GM21447 (cell line): ENCODE data around the gene DHCR7.

Experiments used
- ATAC-seq: cut with Tn5 transposase; IDR thresholded peaks from one replicate; pipeline ENCODE4 v1.9.1; 2021; ENCODE audit not compliant: unreplicated experiment

Gene DHCR7, protein sequence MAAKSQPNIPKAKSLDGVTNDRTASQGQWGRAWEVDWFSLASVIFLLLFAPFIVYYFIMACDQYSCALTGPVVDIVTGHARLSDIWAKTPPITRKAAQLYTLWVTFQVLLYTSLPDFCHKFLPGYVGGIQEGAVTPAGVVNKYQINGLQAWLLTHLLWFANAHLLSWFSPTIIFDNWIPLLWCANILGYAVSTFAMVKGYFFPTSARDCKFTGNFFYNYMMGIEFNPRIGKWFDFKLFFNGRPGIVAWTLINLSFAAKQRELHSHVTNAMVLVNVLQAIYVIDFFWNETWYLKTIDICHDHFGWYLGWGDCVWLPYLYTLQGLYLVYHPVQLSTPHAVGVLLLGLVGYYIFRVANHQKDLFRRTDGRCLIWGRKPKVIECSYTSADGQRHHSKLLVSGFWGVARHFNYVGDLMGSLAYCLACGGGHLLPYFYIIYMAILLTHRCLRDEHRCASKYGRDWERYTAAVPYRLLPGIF

DNA sequence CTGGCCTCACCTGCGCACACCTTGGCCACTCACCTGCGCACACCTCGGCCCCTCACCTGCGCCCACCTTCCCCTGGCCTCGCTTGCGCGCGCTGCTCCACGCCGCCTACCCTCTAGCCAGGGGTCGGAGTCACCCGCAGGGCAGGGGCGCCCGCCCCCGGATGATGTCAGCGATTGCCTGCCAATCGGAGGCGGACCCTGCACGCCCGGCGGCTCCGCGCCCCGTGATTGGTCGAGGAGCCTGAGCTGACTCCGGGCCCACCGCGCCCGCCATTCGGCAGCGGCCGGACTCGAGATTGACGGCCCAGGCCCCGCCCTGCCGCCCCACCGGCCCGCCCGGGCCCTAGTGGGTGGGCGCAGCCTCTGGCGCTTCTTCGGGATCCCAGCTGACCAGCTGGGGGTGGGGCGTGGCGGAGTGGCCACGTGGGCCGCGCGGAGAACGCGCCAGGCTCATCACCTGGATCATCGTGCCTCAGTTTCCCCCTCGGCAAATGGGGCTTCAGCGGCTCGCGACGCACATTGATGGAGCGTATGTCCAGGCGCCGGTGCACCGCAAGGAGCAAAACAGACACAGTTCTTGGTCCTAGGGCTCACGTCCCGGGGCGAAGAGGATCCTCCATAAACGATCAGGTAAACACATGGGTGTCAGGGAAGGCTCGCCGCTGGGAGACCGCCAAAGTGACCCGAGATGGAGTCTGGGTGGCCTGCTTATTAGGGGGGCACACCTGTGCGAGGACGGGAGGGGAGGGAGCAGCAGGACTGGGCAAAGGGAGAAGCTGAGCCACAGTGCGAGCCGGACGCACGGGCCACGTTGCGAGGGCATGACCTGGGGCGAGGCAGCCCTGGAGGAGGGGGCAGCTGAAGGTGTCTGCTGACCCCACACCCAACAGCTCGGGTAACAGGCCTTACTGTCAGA, at the start of gene DHCR7:
TSS of gene DHCR7 (minus strand) at position 137 of the 915 bp plus-strand sequence. CDS start 3,441 bp downstream, outside the sequence.
- peak; percentile 70 for ATAC-seq

DNA sequence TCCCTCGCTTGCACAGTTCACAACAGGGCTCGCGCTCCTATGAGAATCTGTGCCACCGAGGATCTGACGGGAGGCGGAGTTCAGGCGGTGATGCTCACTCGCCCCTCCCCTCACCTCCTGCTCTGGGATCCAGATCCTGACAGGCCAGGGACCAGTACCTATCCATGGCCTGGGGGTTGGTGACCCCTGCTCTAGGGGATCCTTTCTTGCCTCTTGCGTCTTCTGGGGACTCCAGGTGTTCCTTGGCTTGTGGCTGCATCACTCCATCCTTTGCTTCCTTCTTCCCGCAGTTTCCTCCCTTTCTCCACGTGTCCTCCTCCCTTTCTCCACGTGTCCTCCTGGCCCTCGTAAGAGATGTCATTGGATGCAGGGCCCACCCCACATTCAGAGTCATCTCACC, 48.2 kb upstream of the DHCR7 start:
- ATAC-seq: no peak

DNA sequence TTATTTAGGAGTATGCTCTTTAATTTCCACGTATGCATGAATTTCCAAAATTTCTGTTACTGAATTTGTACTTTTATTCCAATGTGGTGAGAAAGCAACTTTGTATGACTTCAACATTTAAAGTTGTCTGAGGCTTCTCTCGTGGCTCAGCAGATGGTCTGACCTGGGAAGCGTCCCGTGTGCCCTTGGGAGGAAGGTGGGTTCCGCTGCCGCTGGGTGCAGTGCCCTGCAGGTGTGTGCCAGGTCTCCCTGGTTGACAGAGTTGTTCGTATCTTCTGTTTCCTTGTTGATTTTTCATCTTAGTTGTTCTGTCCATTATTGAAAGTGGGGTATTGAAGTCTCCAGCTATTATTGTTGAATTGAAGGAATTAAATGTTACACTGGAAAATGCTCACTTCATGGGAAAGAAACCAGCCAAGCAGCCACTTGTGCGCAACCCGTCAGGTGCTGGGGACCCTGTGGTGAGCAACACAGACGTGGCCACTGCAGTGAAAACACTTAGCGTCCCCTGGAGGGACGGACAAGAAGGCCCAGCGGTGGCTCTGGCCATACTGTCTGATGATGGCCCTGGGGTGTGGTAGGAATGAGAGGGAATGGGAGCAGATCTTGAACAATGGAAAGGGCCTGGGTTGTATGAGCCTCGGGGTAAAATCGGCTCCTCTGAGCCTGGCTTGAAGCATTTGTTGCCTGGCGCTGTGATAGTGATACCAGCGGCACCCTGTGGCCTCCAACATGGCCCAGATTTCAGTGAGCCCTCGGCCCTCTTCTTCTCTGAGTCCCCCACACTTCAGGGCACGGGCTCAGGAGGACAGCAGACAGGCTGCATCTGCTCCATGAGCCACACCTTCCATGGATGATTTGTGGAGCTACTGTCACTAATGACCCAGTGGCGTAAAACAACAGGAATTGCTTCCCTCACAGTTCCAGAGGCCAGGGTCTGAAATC, 47.4 kb upstream of the DHCR7 start:
- no peak for ATAC-seq

DNA sequence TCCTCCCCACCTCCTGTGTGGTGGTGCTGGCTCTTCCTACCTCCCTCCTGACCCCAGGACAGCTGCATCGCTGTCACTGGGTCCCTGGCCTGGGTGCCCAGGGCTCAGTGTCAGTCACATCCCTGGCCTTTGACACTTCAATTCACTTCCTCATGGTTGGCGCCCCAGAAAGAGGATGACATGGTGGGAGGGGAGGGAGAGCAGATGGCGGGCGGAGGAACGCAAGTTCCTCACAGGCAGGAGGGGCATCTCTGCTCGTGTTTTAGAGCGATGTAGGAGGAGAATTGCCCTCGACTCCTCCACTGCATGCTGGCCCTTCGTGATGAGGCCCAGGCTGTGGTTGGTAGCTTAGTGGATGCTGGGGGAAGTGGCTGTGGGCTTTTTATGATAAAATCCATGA, 43.7 kb upstream of the DHCR7 start:
- no peak for ATAC-seq

DNA sequence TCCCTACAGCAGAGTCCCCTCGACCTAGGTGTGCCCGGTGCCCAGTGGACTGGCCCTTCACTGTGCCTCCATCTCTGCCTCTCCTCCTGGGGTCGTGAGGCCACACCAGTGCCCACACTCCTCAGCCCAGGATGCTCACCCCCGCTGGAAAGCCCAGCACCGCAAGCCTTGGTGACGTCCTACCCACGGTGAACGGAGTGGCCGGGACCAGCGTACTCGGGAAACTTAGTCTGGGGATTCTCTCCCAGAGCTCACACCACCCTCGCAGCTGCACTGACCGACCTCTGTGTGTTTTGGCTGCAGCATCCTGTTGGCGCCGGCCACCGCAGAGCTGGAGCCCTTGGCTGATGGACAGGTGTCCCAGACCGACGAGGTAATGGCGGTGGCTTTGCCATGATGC, 43.3 kb upstream of the DHCR7 start:
- no peak for ATAC-seq

DNA sequence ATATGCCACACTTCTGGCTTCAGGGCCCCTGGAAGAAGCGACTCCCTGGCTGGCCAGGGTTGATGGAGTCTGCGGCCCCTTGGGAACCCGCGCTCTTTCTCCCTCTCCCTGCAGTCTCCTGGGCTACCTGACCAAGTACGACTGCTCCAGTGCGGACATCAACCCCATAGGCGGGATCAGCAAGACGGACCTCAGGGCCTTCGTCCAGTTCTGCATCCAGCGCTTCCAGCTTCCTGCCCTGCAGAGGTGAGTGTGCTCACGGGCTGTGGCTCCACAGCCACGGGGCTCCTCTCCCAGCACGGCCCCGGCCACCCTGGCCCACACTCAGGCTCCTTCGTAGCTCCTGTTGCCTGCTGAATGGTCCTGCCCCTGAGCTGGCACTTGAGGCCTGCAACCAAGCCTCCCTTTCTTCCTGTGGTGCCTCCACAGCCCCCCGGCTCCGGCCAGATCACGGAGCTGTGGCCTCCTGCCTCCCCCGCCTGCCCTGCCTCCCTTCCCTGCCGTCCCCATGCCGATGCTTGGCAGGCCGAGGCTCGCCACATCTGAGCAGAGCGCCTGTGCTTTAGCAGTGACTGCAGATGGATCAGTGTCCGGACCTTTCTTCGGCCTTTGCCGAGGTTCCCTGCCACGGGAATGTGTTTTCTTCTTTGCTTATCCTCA, 42.7 kb upstream of the DHCR7 start:
- no peak for ATAC-seq

DNA sequence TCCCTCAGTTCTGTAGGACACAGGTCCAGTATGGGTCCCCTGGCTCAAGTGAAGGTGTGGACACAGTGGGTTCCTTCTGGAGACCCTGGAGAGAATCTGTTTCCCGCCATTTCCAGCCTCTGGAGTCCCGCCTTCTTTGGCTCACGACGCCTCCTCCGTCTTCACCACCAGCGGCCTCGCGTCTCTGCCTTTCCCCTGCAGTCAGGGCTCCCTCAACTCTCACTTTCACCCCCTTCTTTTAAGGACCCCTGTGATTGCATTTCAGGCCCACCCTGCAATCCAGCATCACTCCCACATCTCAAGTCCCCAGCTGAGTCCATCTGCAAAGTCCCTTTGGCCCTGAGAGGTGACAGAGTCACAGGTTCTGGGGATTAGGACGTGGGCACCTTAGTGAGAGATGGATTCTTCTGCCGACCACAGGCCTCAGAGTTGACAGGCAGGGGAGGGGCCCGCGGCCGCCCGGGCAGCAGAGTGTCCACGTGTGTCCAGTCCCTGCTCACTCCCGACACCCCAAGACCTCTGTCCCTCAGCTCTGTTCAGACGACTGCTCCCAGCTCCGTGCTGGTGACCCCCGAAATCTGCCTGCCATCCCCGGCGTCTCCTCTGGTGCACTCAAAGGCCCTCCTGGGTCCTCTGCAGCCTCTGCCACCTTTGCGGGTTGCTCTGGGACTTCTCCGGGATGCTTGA, 42.0 kb upstream of the DHCR7 start:
- ATAC-seq: no peak

DNA sequence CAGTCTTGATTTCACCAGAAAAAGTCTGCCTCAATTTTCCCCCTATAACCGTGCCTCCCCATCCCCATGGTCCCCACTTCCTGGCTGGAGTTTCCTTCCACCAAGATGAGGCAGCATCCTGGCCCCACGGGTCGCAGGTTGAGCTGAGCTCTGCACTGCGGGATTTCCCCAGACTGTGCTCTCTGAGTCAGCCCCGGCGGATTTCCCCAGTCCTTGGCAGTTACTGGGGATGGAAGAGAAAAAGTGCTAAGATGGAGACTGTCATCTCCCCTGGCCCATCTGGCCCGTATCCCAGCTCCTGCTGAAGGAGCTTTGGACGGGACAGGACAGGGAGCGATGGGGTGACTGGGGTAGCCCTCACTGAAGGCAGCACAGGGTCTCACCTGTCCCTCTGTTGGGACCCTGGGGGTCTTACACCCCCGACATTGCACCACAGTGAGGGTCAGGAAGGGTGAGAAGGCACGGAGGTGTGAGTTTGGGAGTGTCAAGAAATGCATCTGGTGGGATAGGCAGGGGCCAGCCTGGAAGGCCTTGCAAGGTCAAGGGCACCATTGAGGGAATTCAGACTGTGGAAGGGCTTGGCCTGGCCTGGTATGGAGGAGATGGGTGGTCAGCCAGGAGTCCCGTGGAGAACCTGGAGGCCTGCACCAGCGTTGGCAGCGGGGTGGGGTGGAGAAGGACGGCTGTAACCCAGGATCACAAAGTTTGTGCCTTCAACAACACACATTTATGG, 41.3 kb upstream of the DHCR7 start:
- ATAC-seq: peak; percentile 66

DNA sequence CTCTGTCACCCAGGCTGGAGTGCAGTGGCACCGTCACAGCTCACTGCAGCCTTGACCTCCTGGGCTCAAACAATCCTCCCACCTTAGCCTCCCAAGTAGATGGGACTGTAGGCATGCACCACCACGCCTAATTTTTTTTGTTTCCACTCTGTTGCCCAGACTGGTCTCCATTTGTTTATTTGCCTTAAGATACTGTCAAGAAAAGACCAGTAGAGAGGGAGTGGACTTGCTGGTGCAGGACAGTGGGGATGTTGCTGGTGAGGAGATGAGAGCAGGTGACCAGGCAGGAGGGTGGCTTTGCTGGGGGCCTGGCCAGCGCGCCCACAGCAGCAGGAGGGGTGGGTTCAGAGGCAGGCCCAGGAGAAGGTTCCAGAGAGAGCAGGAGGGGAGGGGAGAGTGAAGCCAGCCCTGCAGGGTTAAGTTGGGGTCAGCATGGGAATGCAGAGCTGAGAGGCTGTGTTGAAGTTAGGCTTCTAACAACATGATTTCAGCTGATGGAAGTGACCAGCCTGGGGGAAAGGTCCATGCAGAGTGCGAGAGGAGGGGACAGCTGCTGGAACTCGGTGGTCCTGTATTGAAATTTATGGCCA, 40.6 kb upstream of the DHCR7 start:
- no peak for ATAC-seq

DNA sequence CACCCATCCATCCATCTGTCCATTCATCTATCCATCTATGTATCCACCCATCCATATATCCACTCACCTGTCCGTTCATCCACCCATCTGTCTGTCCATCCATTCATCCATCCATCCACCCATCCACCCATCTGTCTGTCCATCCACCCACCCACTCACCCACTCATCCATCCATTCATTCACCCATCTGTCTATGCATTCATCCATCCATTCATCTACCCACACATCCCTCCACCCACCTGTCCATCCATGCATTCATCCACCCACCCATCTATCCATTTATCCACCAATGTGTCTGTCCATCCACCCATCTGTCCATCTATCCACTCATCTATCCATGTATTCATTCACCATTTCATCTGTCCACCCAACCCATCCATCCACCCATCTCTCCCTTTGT, 38.1 kb upstream of the DHCR7 start:
- ATAC-seq: no peak

DNA sequence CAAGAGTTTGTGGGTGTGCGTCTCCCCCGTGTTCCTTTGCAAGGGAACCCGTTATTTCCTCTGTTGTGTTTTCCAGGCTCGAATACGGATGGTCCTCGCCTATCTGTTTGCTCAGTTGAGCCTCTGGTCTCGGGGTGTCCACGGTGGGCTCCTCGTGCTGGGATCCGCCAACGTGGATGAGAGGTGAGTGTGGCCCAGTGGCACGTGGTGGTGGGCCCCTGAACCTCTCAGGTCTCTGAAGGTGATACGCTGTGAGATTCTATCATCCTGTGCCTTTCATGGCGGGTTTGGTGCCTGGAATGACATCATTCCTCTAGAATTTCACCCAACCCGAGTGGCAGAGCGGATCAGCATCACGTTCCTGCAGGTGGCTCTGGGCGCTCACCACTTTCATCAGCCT, 37.3 kb upstream of the DHCR7 start:
- no peak for ATAC-seq

DNA sequence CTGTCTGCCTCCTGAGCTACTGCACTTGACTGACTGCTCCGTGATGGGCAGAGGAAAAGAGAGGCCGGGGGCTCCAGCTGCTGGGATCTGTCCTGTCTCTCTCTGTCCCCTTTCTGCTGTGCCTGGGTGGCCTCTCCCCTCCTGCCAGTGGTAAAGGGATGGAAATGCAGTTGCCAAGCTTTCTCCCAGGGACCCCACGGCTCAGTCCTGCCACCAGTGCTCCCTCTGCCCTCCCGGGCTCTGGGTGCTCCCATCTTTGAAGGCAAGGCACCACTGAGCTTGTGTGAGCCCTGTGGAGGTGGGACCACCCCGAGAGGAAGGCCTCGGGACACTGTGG, 36.8 kb upstream of the DHCR7 start:
- no peak for ATAC-seq

DNA sequence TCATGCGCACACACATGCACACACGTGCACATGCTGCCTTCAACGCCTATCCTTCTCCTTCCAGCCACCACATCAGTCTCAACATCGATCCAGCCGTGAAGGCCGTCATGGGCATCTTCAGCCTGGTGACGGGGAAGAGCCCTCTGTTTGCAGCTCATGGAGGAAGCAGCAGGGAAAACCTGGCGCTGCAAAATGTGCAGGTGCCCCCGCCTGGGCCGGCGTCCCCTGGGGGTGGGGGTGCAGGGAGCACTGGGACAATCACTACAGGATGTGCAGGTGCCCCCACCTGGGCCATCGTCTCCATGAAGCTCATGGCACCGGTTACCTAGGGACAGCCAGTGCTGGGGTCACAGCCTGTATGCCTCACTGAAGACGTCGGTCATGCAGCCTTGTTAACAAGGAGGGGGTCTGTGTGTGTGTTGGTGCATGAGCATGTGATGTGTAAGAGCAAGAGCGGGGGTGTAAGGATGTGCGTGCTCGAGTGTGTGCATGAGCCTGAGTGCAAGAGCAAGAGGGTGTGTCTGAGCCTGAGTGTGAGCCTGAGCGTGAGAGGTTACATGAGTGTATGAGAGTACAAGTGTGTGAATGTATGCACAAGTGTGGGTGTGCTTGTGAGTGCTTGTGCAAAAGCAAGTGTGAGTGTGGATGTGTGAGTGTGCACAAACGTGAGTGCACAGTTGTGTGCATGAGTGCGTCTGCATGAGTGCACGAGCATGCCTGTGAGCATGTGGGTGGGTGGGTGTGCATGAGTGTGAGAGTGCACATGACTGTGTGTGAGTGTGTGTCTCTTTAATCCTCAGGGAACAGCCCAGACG, 36.3 kb upstream of the DHCR7 start:
- no peak for ATAC-seq

DNA sequence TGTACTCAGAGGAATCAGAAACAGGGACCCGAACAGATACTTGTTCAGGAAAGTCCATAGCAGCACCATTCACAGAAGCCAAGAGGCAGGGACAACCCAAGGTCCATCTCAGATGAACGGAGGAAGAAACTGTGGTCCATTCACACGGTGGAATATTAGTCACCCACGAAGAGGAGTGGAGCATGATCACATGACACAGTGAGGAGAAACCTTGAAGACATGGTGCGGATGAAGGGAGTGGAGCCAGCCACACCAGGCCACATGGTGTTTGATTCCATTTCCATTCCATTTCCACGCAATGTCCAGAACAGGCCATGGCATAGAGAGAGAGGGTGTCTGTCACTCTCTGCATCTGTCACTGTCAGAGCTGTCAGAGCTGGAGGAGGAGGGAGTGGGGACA, 35.5 kb upstream of the DHCR7 start:
- no peak for ATAC-seq

DNA sequence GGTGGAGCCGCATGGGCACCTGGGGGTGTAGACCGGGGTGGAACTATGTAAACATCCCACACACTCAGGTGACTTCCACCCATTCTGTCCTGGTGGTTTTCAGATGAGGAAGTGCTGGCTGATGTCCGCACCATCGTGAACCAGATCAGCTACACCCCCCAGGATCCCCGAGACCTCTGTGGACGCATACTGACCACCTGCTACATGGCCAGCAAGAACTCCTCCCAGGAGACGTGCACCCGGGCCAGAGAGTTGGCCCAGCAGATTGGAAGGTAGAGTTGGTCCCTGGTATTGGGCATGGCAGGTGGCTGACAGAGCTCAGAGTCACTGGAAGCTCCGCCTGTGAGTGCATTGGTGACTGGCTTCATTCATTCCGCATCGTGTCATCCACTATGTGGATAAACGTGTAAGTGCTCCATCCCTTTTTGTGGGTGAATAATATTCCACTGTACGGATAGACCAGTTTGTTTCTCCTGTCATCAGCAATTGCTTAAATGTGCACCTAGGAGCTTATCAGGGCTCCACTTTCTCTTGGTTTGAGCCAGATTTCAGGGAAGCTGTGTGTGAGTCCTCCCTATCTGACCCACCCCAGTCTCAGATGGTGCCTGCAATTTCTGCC, 34.7 kb upstream of the DHCR7 start:
- ATAC-seq: no peak

DNA sequence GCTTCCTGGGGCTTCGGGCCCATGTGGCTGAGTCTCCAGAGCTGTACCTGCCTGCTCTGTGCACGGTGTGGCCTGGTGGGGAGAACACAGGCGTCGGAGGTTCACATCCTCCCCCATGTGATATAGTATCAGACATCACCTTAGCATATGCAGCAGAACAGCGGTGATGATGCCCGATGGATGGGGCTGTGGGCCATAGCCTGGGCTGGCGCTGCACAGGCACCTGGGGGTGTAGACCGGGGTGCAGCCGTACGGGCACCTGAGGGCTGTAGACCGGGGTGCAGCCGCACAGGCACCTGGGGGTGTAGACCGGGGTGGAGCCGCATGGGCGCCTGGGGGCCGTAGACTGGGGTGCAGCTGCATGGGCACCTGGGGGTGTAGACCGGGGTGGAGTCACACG, 34.0 kb upstream of the DHCR7 start:
- no peak for ATAC-seq

DNA sequence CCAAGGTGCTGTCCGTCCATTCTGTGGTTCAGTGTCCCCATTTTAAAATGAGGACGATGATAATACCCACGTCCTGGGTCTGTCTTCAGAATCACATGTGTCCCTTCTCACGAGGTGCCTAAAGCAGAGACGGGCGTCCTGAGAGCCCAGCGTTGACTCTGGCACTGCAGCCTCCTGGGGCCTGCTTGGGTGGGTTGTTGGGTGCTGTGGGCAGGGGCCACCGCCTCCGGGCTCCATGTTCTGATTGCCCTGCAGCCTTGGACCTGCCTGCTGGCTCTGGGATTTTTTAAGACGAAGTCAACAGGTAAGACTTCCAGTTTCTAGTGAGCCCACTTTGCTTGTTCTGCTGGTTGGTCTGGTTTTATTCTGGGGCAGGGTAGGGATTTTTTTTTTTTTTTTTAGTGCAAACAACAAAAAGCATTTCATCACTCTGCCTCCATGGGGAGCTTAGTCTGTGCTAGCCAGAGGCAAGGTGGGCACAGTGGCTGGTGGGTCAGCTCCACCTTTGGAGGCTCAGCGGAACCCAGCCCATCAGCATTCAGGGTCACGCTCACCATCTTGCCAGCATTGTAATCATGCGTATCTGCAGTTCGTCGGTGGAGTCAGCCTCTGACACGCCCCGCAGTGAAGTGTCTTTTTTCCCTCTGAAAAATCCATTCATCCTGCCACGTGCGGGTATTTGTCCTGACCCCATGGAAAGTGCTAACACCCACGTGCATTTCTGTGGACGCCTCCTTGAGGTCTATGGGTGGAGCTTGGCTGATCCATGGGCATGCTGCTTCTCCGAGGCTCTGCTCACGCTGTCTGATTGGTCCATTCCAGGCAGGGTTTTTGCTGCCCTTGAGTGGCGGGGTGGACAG, 33.1 kb upstream of the DHCR7 start:
- no peak for ATAC-seq
